NCI-H1694 treated with DMSO at 0.1 percent for 48 hours (cell line): Measurements from ENCODE around the gene C16orf87.

Experiments
- DNase-seq: peaks from one replicate; lab custom pipeline; 2025; lab: John Stamatoyannopoulos, UW

The C16orf87 gene

GRCh38 chr16:46843898-46844642, 13.1 kb upstream of the C16orf87 start:
- DNase-seq, result no peak

GRCh38 chr16:46842192-46842895, 11.4 kb upstream of the C16orf87 start:
- DNase-seq, result no peak

- DNase-seq, result no peak
These were observed 9.0 kb upstream of the C16orf87 start for GRCh38 chr16:46839986-46840443.

GRCh38 chr16:46836534-46837530, 5.9 kb upstream of the C16orf87 start:
- no peak for DNase-seq

GRCh38 chr16:46833460-46833800, 2.5 kb upstream of the C16orf87 start:
- no peak for DNase-seq

GRCh38 chr16:46832757-46833459, 1.9 kb upstream of the C16orf87 start:
- no peak for DNase-seq

- DNase-seq, result no peak
These were observed 521 bp downstream of the C16orf87 start for GRCh38 chr16:46830417-46830901.

GRCh38 chr16:46828943-46829342, 2.0 kb downstream of the C16orf87 start:
- DNase-seq, result no peak

GRCh38 chr16:46828292-46828691, 2.7 kb downstream of the C16orf87 start:
- no peak for DNase-seq

- DNase-seq, result no peak
These were observed 4.3 kb downstream of the C16orf87 start for GRCh38 chr16:46826631-46827030.

- no peak for DNase-seq
These were observed 8.7 kb downstream of the C16orf87 start for GRCh38 chr16:46822270-46822669.

GRCh38 chr16:46817961-46818360, 13.0 kb downstream of the C16orf87 start:
- no peak for DNase-seq

- no peak for DNase-seq
These were observed 16.2 kb downstream of the C16orf87 start for GRCh38 chr16:46814790-46815189.

- DNase-seq, result no peak
These were observed 17.4 kb downstream of the C16orf87 start for GRCh38 chr16:46813611-46814010.

- DNase-seq, result no peak
These were observed 18.0 kb downstream of the C16orf87 start for GRCh38 chr16:46812781-46813540.

- DNase-seq, result no peak
These were observed 19.3 kb downstream of the C16orf87 start for GRCh38 chr16:46811682-46812081.

GRCh38 chr16:46808997-46809396, 22.0 kb downstream of the C16orf87 start:
- DNase-seq, result no peak

GRCh38 chr16:46807336-46807735, 23.6 kb downstream of the C16orf87 start:
- DNase-seq, result no peak

GRCh38 chr16:46803373-46803772, 27.6 kb downstream of the C16orf87 start:
- DNase-seq, result no peak

GRCh38 chr16:46801428-46802049, 29.4 kb downstream of the C16orf87 start:
- DNase-seq, result peak; percentile 50
